22Rv1 (cell line): ENCODE results near the gene ALS2.
A peak's percentile ranks its signal among the peaks of the same experiment; 100 is the strongest.

ENCODE experiments used
- ZFX ChIP-seq: fragments of 450-650 bp; IDR thresholded peaks from 2 replicates; pipeline ENCODE4 v1.6.1; 2017; ENCODE audit warnings: antibody characterized with exemption, borderline replicate concordance
- TF ChIP-seq, protein P1 (sequence below): fragments of 450-650 bp; IDR thresholded peaks from 2 replicates; pipeline ENCODE4 v1.5.1; 2017; ENCODE audit warnings: mild to moderate bottlenecking

GRCh38 chr2:201795607-201796477, 15.1 kb upstream of the ALS2 start:
- TF ChIP-seq, protein P1, sequence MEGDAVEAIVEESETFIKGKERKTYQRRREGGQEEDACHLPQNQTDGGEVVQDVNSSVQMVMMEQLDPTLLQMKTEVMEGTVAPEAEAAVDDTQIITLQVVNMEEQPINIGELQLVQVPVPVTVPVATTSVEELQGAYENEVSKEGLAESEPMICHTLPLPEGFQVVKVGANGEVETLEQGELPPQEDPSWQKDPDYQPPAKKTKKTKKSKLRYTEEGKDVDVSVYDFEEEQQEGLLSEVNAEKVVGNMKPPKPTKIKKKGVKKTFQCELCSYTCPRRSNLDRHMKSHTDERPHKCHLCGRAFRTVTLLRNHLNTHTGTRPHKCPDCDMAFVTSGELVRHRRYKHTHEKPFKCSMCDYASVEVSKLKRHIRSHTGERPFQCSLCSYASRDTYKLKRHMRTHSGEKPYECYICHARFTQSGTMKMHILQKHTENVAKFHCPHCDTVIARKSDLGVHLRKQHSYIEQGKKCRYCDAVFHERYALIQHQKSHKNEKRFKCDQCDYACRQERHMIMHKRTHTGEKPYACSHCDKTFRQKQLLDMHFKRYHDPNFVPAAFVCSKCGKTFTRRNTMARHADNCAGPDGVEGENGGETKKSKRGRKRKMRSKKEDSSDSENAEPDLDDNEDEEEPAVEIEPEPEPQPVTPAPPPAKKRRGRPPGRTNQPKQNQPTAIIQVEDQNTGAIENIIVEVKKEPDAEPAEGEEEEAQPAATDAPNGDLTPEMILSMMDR = peak; percentile 84
- no peak for TF ChIP-seq ZFX
